RWPE1 (cell line): ENCODE results near the gene RNASE7.

Source experiments
- CTCF ChIA-PET: fragments of 350-600 bp; sonication (Branson Sonifier 250); formaldehyde crosslinking; extraction: SDS; loops from one replicate; lab custom pipeline; 2021; lab: Yijun Ruan, JAX
- POLR2A ChIA-PET: fragments of 400-600 bp; formaldehyde crosslinking; extraction: SDS; loops from one replicate; lab custom pipeline; 2020; ENCODE audit warnings: antibody characterized with exemption; ENCODE audit not compliant: low non-redundant PET; lab: Yijun Ruan, JAX
- DNase-seq: peaks from one replicate; pipeline ENCODE4 v3.0.0; 2012; ENCODE audit warnings: low spot score
- H3K27ac ChIP-seq: fragments of 450-650 bp; 2 replicates; pipeline ENCODE4 v1.5.1; 2017
- CTCF ChIP-seq: fragments of 450-650 bp; conservative IDR thresholded peaks from 2 replicates; pipeline ENCODE4 v1.5.1; 2017; ENCODE audit warnings: low read depth, mild to moderate bottlenecking

RNASE7 gene

GRCh38 chr14:21030531-21030930 lies 11.6 kb upstream of the RNASE7 start:
- POLR2A ChIA-PET: no interaction called here
- DNase-seq: no peak
- CTCF ChIA-PET: interaction anchor here (2.1 kb wide), 1 partner anchor 10 kb away, joined by 7 read pairs; no protein-coding TSS in a partner anchor
- no peak overlapping the region for H3K27ac ChIP-seq
- TF ChIP-seq CTCF: no peak

GRCh38 chr14:21032326-21033132 lies 9.6 kb upstream of the RNASE7 start:
- POLR2A ChIA-PET: no interaction called here
- H3K27ac ChIP-seq: no peak overlapping the region
- CTCF ChIA-PET: interaction anchor here (2.1 to 2.8 kb wide), 2 partner anchors 8 to 18 kb away, joined by 7 to 20 read pairs; no protein-coding TSS in a partner anchor
- no peak for DNase-seq
- TF ChIP-seq CTCF: no peak

GRCh38 chr14:21033133-21033698 lies 8.9 kb upstream of the RNASE7 start:
- no peak for TF ChIP-seq CTCF
- H3K27ac ChIP-seq: no peak overlapping the region
- CTCF ChIA-PET: interaction anchor here (0.5 to 2.8 kb wide), 3 partner anchors 19 to 42 kb away, joined by 3 to 20 read pairs (median 5); no protein-coding TSS in a partner anchor
- DNase-seq: no peak
- POLR2A ChIA-PET: no interaction called here

- POLR2A ChIA-PET: no interaction called here
- H3K27ac ChIP-seq: no peak within 1 kb of the TSS
- DNase-seq: no peak
- no peak for TF ChIP-seq CTCF
- CTCF ChIA-PET: interaction anchor here (1.6 kb wide), 1 partner anchor 20 kb away, joined by 8 read pairs; no protein-coding TSS in a partner anchor
Measured at GRCh38 chr14:21034707-21035106, 7.5 kb upstream of the RNASE7 start, which contains the start of gene RNASE13. RNASE13 (minus strand) TSS chr14:21034807; CDS start chr14:21034288, 519 bp downstream.

GRCh38 chr14:21036751-21037150 lies 5.4 kb upstream of the RNASE7 start:
- no peak for DNase-seq
- no peak overlapping the region for H3K27ac ChIP-seq
- TF ChIP-seq CTCF: no peak
- CTCF ChIA-PET: interaction anchor here (1.4 kb wide), 1 partner anchor 179 kb away, joined by 3 read pairs; no protein-coding TSS in a partner anchor
- POLR2A ChIA-PET: no interaction called here

GRCh38 chr14:21037156-21037555 lies 5.0 kb upstream of the RNASE7 start:
- H3K27ac ChIP-seq: no peak overlapping the region
- no peak for TF ChIP-seq CTCF
- ChIA-PET CTCF (interaction anchor here (1.4 kb wide), 1 partner anchor 180 kb away, joined by 3 read pairs; no protein-coding TSS in a partner anchor), POLR2A (no interaction called here)
- no peak for DNase-seq
